ENCODE measurements around the gene SLC26A6. TPM values are rescaled to one million over a fixed set of nuclear protein-coding genes. Genes with fewer than 3 reads are reported as not detected.

The SLC26A6 gene
- polyA plus RNA-seq, 1 of the 3 experiments (the other 2 are of a cell fraction), result 31.9 TPM

- no peaks in the 10 kb centered on the region for H3K9me3 ChIP-seq
- no peaks in the 10 kb centered on the region for H3K79me2 ChIP-seq (ENCODE audit: insufficient read depth)
- no peaks in the 10 kb centered on the region for H3K9me2 ChIP-seq
- H4K20me1 ChIP-seq (ENCODE audit: insufficient read depth), result no peaks in the 10 kb centered on the region
- H3K4me1 ChIP-seq (ENCODE audit: control insufficient read depth in 1 of 2, insufficient read depth in 2 of 2, low read depth in 1 of 2, low read length in 1 of 2), result no peaks in the 10 kb centered on the region; a peak in 1 of 4 replicates
- H3K4me3 ChIP-seq (ENCODE audit: low read depth in 2 of 2, low read length in 1 of 2), result no peak overlapping the region
- no peaks in the 10 kb centered on the region for H3K27me3 ChIP-seq (ENCODE audit: insufficient read depth)
- H3K36me3 ChIP-seq (replicated peaks in 1 of 2; ENCODE audit: control insufficient read depth in 1 of 2, insufficient read depth in 2 of 2, low read length in 1 of 2), result peaks cover 2 to 77% of the 10 kb centered on the region in 2 experiments
- H3F3A ChIP-seq (replicated peaks; ENCODE audit: insufficient read depth), result no peaks in the 10 kb centered on the region
- H3K27ac ChIP-seq (ENCODE audit: low read depth in 2 of 2, low read length in 1 of 2), result no peak overlapping the region
- POLR2A ChIA-PET, result no interaction called here
- H2AFZ ChIP-seq (ENCODE audit: low read depth), result no peak overlapping the region
- no peak for DNase-seq
- TF ChIP-seq CHD2 (IDR thresholded peaks at IDR 0.05; ENCODE audit: low read length, partially characterized antibody), result no peak
- TF ChIP-seq, protein P1, sequence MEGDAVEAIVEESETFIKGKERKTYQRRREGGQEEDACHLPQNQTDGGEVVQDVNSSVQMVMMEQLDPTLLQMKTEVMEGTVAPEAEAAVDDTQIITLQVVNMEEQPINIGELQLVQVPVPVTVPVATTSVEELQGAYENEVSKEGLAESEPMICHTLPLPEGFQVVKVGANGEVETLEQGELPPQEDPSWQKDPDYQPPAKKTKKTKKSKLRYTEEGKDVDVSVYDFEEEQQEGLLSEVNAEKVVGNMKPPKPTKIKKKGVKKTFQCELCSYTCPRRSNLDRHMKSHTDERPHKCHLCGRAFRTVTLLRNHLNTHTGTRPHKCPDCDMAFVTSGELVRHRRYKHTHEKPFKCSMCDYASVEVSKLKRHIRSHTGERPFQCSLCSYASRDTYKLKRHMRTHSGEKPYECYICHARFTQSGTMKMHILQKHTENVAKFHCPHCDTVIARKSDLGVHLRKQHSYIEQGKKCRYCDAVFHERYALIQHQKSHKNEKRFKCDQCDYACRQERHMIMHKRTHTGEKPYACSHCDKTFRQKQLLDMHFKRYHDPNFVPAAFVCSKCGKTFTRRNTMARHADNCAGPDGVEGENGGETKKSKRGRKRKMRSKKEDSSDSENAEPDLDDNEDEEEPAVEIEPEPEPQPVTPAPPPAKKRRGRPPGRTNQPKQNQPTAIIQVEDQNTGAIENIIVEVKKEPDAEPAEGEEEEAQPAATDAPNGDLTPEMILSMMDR (IDR thresholded peaks at IDR 0.05), result no peak
- no peak for TF ChIP-seq EZH2phosphoT487 (IDR thresholded peaks at IDR 0.05; ENCODE audit: borderline replicate concordance, low read depth)
- TF ChIP-seq IRF3 (IDR thresholded peaks at IDR 0.05; ENCODE audit: low read depth, low read length), result no peak
- no peak for TF ChIP-seq RXRA (IDR thresholded peaks at IDR 0.05; ENCODE audit: borderline replicate concordance, low read depth)
- TF ChIP-seq TEAD4 (IDR thresholded peaks at IDR 0.05; ENCODE audit: borderline replicate concordance, insufficient read depth), result no peak
- TF ChIP-seq FOXM1 (IDR thresholded peaks at IDR 0.05; ENCODE audit: low read depth), result no peak
- no peak for TF ChIP-seq NRF1 (IDR thresholded peaks at IDR 0.05; ENCODE audit: low read depth, low read length)
- TF ChIP-seq GATA2 (CRISPR knock-in tag; IDR thresholded peaks at IDR 0.05), result no peak
- no peak for TF ChIP-seq ZBTB33 (IDR thresholded peaks at IDR 0.05; ENCODE audit: borderline replicate concordance, low read depth)
- TF ChIP-seq ELF1 (IDR thresholded peaks at IDR 0.05), result no peak
- no peak for TF ChIP-seq GABPA (IDR thresholded peaks at IDR 0.05; ENCODE audit: low read depth)
- TF ChIP-seq MEF2A (IDR thresholded peaks at IDR 0.05; ENCODE audit: borderline replicate concordance, low read depth), result no peak
- no peak for TF ChIP-seq YY1 (IDR thresholded peaks at IDR 0.05; ENCODE audit: low read depth)
- no peak for TF ChIP-seq FOXJ3 (CRISPR knock-in tag; IDR thresholded peaks at IDR 0.05)
- CTCF ChIA-PET, result no interaction called here
- WGBS (ENCODE audit: low lambda C conversion rate), result 95% methylated on average over 8 of the region's 12 CpGs
- H3K9ac ChIP-seq, result no peak overlapping the region
- no peak overlapping the region for H3K4me2 ChIP-seq
Observed at GRCh38 chr3:48642605-48643004, 7.3 kb upstream of the SLC26A6 start.

Data from SK-N-SH (cell line).